Measurements from ENCODE around the gene CCDC134.
"Not testable (repeated sequence)": the region's sequence is repeated elsewhere in the genome, so short reads cannot be mapped to it uniquely, and the experiment has no call there.

The CCDC134 gene

DNA sequence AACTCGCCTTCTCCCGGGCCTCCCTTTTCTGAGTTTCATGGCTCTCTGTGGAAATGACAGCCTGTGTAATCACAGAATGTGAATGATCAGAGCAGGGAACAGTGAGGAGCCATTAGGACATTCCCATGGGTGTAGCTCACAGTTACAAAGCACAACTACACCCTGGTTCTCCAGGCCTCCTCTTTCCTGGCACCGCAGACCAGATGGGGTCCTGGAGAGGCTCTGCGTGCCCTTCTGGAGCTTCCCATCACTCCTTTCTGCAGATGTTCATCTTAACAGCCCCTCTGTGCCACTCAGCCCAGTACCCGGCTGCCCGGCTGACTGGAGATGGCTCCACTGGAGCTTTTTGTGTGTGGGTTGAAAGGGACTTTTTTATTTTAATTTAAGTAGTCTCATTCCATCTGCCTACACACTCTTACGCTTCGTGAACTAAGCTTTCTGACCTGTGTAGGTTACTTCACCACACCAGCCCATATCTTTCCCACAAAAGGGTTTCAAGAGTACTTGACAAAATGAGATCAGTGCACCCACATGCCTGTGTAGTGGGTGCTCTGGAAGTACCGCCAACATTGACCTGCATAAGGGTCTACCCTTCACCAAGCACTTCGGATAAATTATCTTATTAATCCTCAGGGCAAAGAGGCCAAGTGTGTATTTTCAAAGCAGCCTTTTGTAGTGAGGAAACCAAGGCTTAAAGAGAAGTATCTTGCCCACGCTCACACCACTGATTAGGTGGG is 62.2 kb downstream of the CCDC134 start:
- Histone ChIP-seq H3K27ac (ENCODE audit: low read depth, low read length) (peak overlapping the region; percentile 74), H3K9ac (ENCODE audit: low read length) (no peak overlapping the region), H3K4me1 (ENCODE audit: control insufficient read depth, insufficient read depth, low read length) (peaks cover 7% of the 10 kb centered on the region), H3K4me3 (ENCODE audit: low read length) (no peak overlapping the region), H3K27me3 (ENCODE audit: control insufficient read depth, insufficient read depth, low read length) (no peaks in the 10 kb centered on the region), H3K36me3 (ENCODE audit: control insufficient read depth, insufficient read depth, low read length) (peaks cover 5% of the 10 kb centered on the region)

DNA sequence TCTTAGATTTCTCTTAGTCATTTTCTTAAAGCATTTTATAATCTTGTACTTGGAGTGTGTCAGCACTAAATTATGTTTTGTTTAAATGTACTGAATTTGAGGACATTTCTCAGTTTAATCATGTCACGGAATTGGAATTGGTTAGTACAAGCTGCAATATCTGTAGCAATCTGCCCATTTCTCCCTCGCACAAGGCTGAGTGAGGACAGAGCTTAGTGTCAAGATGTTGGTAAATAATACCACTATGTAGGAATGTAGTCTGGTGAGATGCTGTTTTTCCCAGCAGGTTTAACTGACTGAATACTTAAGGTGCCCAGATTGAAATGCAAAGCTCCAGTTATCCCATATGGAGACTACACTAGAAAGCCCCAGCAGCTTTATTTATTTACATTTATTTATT is 63.0 kb downstream of the CCDC134 start:
- Histone ChIP-seq H3K27ac (ENCODE audit: low read depth, low read length) (no peak overlapping the region), H3K4me1 (ENCODE audit: control insufficient read depth, insufficient read depth, low read length) (peaks cover 7% of the 10 kb centered on the region), H3K9ac (ENCODE audit: low read length) (no peak overlapping the region)

DNA sequence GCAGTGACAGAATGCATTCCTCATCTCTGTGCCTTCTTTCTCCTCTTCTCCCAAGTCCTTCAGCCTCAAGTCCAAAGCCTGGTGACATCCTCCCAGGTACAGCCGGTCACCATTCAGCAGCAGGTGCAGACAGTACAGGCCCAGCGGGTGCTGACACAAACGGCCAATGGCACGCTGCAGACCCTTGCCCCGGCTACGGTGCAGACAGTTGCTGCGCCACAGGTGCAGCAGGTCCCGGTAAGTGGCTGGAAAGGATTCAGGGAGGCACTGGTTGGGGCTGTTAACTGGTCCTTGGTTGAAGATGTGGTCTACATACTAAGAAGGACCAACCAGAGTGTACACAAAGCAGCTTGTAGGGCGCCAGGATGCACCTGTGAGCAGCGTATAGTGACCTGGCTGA is 68.1 kb downstream of the CCDC134 start:
- Histone ChIP-seq H3K4me3 (ENCODE audit: low read length) (no peak overlapping the region), H3K36me3 (ENCODE audit: control insufficient read depth, insufficient read depth, low read length) (peaks cover 16% of the 10 kb centered on the region), H3K27me3 (ENCODE audit: control insufficient read depth, insufficient read depth, low read length) (no peaks in the 10 kb centered on the region), H3K27ac (ENCODE audit: low read depth, low read length) (no peak overlapping the region), H3K9ac (ENCODE audit: low read length) (no peak overlapping the region), H3K4me1 (ENCODE audit: control insufficient read depth, insufficient read depth, low read length) (no peaks in the 10 kb centered on the region)

More for the DNA sequence above, 63.0 kb downstream of the CCDC134 start:
- H3K36me3 ChIP-seq (ENCODE audit: control insufficient read depth, insufficient read depth, low read length), result peaks cover 5% of the 10 kb centered on the region
- H3K4me3 ChIP-seq (ENCODE audit: low read length), result no peak overlapping the region
- H3K27me3 ChIP-seq (ENCODE audit: control insufficient read depth, insufficient read depth, low read length), result no peaks in the 10 kb centered on the region

DNA sequence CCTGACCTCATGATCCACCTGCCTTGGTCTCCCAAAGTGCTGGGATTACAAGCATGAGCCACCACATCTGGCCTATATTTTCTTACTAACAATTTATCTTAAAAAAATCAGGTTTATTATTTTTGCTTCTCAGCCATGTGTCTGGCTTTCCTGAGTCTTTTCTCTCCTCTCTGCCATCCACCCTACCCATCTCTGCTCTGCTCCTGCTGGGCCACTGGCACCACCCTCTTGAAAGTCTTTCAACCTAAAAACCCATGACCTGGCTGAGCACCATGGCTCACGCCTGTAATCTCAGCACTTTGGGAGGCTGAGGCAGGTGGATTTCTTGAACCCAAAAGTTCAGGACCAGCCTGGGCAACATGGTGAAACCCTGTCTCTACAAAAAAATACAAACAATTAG is 69.6 kb downstream of the CCDC134 start:
- not testable (repeated sequence) for H3K4me3 ChIP-seq (ENCODE audit: low read length); H3K4me1 ChIP-seq (ENCODE audit: control insufficient read depth, insufficient read depth, low read length); H3K27me3 ChIP-seq (ENCODE audit: control insufficient read depth, insufficient read depth, low read length); H3K27ac ChIP-seq (ENCODE audit: low read depth, low read length); H3K9ac ChIP-seq (ENCODE audit: low read length)
- peaks cover 21% of the 10 kb centered on the region for H3K36me3 ChIP-seq (ENCODE audit: control insufficient read depth, insufficient read depth, low read length)

DNA sequence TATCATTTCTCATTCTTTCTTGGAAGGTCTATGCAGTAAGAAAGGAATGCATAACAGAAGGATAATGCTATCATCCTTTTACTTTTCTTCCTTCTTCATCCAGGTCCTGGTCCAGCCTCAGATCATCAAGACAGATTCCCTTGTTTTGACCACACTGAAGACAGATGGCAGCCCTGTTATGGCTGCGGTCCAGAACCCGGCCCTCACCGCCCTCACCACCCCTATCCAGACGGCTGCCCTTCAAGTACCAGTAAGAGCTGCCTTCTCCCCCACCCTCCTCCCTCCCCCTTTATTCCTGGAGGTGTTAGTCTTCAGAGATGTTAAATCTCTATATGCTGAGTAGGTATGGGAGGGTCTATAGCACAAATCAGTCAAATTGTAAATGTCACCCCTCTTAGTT is 70.3 kb downstream of the CCDC134 start:
- no peak overlapping the region for H3K9ac ChIP-seq (ENCODE audit: low read length)
- H3K36me3 ChIP-seq (ENCODE audit: control insufficient read depth, insufficient read depth, low read length), result peaks cover 28% of the 10 kb centered on the region
- H3K4me1 ChIP-seq (ENCODE audit: control insufficient read depth, insufficient read depth, low read length), result no peaks in the 10 kb centered on the region
- no peak overlapping the region for H3K4me3 ChIP-seq (ENCODE audit: low read length)
- no peaks in the 10 kb centered on the region for H3K27me3 ChIP-seq (ENCODE audit: control insufficient read depth, insufficient read depth, low read length)
- H3K27ac ChIP-seq (ENCODE audit: low read depth, low read length), result no peak overlapping the region

DNA sequence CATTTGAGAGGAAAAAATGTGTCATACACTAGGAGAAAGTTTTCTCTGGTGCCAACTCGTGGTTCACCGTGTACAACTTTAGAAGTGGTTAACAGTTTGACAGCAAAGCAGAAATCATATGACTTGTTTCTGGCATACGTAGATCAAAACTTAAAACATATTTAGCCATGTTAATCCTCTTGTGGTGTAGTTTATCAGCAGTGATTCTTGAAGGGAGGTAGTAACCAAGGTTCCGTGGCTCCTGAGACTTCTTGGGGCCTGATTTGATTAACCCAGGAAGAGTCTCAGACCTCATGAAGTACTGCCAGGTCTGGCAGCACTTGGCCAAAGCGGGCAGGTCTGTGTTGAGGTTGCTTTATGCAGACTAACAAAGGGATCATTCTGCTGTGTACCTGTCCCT is 72.9 kb downstream of the CCDC134 start:
- Histone ChIP-seq H3K27ac (ENCODE audit: low read depth, low read length) (no peak overlapping the region), H3K4me3 (ENCODE audit: low read length) (no peak overlapping the region), H3K9ac (ENCODE audit: low read length) (no peak overlapping the region), H3K27me3 (ENCODE audit: control insufficient read depth, insufficient read depth, low read length) (no peaks in the 10 kb centered on the region), H3K36me3 (ENCODE audit: control insufficient read depth, insufficient read depth, low read length) (peaks cover 30% of the 10 kb centered on the region), H3K4me1 (ENCODE audit: control insufficient read depth, insufficient read depth, low read length) (no peaks in the 10 kb centered on the region)

DNA sequence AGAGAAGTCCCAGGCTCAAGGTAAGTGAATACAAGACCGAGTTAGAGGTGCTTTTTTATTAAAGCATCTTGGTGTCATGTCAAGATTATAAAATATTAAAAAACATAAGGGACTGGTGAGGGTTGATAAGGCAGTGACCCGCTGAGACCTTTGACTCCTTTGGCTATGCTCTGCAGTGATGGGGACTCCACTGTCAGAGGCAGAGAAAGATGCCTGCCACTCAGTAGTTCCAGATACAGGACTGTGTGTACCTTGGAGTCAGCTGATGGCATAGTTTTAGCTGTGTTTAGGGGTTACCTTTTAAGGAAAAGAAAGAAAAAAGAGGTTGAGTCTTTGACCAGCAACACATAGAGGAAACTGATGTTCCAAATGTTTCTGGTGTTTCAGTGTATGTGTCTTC is 73.6 kb downstream of the CCDC134 start:
- no peaks in the 10 kb centered on the region for H3K4me1 ChIP-seq (ENCODE audit: control insufficient read depth, insufficient read depth, low read length)
- H3K27ac ChIP-seq (ENCODE audit: low read depth, low read length), result no peak overlapping the region
- peaks cover 28% of the 10 kb centered on the region for H3K36me3 ChIP-seq (ENCODE audit: control insufficient read depth, insufficient read depth, low read length)
- H3K27me3 ChIP-seq (ENCODE audit: control insufficient read depth, insufficient read depth, low read length), result no peaks in the 10 kb centered on the region
- H3K9ac ChIP-seq (ENCODE audit: low read length), result no peak overlapping the region
- no peak overlapping the region for H3K4me3 ChIP-seq (ENCODE audit: low read length)

DNA sequence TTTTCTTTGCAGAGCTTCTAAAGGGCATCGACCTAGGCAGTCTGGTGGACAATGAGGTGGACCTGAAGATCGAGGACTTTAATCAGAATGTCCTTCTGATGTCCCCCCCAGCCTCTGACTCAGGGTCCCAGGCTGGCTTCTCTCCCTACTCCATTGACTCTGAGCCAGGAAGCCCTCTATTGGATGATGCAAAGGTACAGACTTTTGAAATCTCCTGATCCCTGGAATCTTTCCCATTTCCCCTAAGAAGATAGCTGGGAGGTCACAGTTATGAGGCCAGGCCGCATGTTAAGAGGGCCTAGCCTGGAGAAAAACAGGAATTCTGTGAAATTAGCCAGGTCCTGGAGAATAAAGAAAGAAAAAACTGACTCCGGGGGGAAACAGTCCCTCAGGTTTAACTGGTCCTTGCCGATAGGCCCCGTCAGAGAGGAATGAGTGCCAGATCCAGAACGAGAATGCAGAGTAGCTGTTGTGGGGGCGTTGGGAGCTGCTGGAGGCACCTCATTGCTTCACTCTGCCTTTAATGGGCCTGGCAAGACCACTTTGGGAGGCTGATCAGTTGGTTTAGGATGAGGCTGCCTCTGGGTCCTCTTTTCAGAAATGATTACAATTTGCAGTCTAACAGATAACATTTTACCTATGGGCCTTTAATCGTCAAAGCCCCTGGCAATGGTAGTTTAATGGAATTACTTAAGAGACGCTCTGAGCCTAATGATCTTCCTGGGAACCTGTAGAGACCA is 75.2 kb downstream of the CCDC134 start:
- Histone ChIP-seq H3K27me3 (ENCODE audit: control insufficient read depth, insufficient read depth, low read length) (no peaks in the 10 kb centered on the region), H3K4me3 (ENCODE audit: low read length) (no peak overlapping the region), H3K27ac (ENCODE audit: low read depth, low read length) (no peak overlapping the region), H3K36me3 (ENCODE audit: control insufficient read depth, insufficient read depth, low read length) (peaks cover 30% of the 10 kb centered on the region), H3K9ac (ENCODE audit: low read length) (no peak overlapping the region), H3K4me1 (ENCODE audit: control insufficient read depth, insufficient read depth, low read length) (no peaks in the 10 kb centered on the region)

All from rectal smooth muscle tissue (tissue), 1 donor.